Liver (tissue), 9 donors: ENCODE results near the gene THAP10. TPM values are rescaled to one million over a fixed set of nuclear protein-coding genes. Genes with fewer than 3 reads are reported as not detected.
A peak's percentile ranks its signal among the peaks of the same experiment; 100 is the strongest.

Experiments
- DNase-seq: peaks from one replicate; pipeline ENCODE4 v3.0.0-alpha.2; 2017; ENCODE audit warnings: low spot score
- H3K27ac ChIP-seq, 2 donors: one replicate each; pipeline ENCODE4 v1.7.0; 2013; ENCODE audit warnings: inconsistent platforms in 2 of 2, low read length in 2 of 2, control low read depth in 1 of 2, low read depth in 1 of 2, mild to moderate bottlenecking in 1 of 2
- H3K27me3 ChIP-seq, 4 donors: one replicate each; pipeline versions ENCODE4 v1.6.1 to v1.7.0; 2013; ENCODE audit warnings: low read length in 3 of 4, inconsistent platforms in 1 of 4, mild to moderate bottlenecking in 1 of 4, moderate library complexity in 1 of 4; ENCODE audit not compliant: control insufficient read depth in 4 of 4, insufficient read depth in 4 of 4
- H3K36me3 ChIP-seq, 4 donors: one replicate each; pipeline versions ENCODE4 v1.6.1 to v1.7.0; 2013; ENCODE audit warnings: low read length in 3 of 4, mild to moderate bottlenecking in 3 of 4, low read depth in 1 of 4, moderate library complexity in 1 of 4; ENCODE audit not compliant: control insufficient read depth in 4 of 4, insufficient read depth in 3 of 4
- H3K4me1 ChIP-seq, 4 donors: one replicate each; pipeline versions ENCODE4 v1.6.1 to v1.7.0; 2013; ENCODE audit warnings: low read length in 3 of 4, mild to moderate bottlenecking in 3 of 4, moderate library complexity in 1 of 4; ENCODE audit not compliant: control insufficient read depth in 4 of 4, insufficient read depth in 4 of 4
- H3K4me3 ChIP-seq, 3 donors: one replicate each; pipeline versions ENCODE4 v1.6.1 to v1.7.0; 2013; ENCODE audit warnings: low read length in 3 of 3, control low read depth in 1 of 3, low read depth in 1 of 3, mild to moderate bottlenecking in 1 of 3
- H3K9ac ChIP-seq, 2 donors: one replicate each; pipeline ENCODE4 v1.7.0; 2013; ENCODE audit warnings: low read length in 2 of 2, mild to moderate bottlenecking in 2 of 2, moderate library complexity in 2 of 2, control low read depth in 1 of 2, low read depth in 1 of 2
- H3K9me3 ChIP-seq, 4 donors: one replicate each; pipeline versions ENCODE4 v1.6.1 to v1.7.0; 2013; ENCODE audit warnings: low read length in 3 of 4; ENCODE audit not compliant: control insufficient read depth in 4 of 4
- ATF3 ChIP-seq: IDR thresholded peaks from 2 replicates; pipeline ENCODE4 v1.6.1; 2016; ENCODE audit warnings: antibody characterized with exemption
- CTCF ChIP-seq: fragments of 150-350 bp; IDR thresholded peaks from 2 replicates; pipeline ENCODE4 v1.5.1; 2017; ENCODE audit warnings: improper control_type of control experiment, low read depth, low read length; ENCODE audit not compliant: missing input control
- EGR1 ChIP-seq, 2 donors: IDR thresholded peaks; 2 replicates each; pipeline ENCODE4 v1.6.1; 2016 to 2018; ENCODE audit warnings: antibody characterized with exemption in 2 of 2, low read depth in 2 of 2
- FOXA1 ChIP-seq: IDR thresholded peaks from 2 replicates; pipeline ENCODE4 v1.6.1; 2016; ENCODE audit warnings: antibody characterized with exemption
- FOXA2 ChIP-seq: IDR thresholded peaks from 2 replicates; pipeline ENCODE4 v1.6.1; 2016; ENCODE audit warnings: antibody characterized with exemption
- GABPA ChIP-seq, 2 donors: IDR thresholded peaks in 1 of 2; conservative IDR thresholded peaks in 1 of 2; 2 replicates each; pipeline ENCODE4 v1.6.1; 2016; ENCODE audit warnings: antibody characterized with exemption in 2 of 2, mild to moderate bottlenecking in 1 of 2, moderate library complexity in 1 of 2
- HNF4G ChIP-seq: IDR thresholded peaks from 2 replicates; pipeline ENCODE4 v1.6.1; 2016; ENCODE audit warnings: antibody characterized with exemption
- JUND ChIP-seq, 2 donors: IDR thresholded peaks; 2 replicates each; pipeline ENCODE4 v1.6.1; 2016; ENCODE audit warnings: antibody characterized with exemption in 2 of 2
- MAX ChIP-seq: IDR thresholded peaks from 2 replicates; pipeline ENCODE4 v1.6.1; 2016; ENCODE audit warnings: antibody characterized with exemption
- NR2F2 ChIP-seq: IDR thresholded peaks from 2 replicates; pipeline ENCODE4 v1.6.1; 2016; ENCODE audit warnings: antibody characterized with exemption
- SP1 ChIP-seq: IDR thresholded peaks from 2 replicates; pipeline ENCODE4 v1.6.1; 2018; ENCODE audit warnings: antibody characterized with exemption, mild to moderate bottlenecking
- TAF1 ChIP-seq: conservative IDR thresholded peaks from 2 replicates; pipeline ENCODE4 v1.6.1; 2016; ENCODE audit warnings: antibody characterized with exemption, mild to moderate bottlenecking
- YY1 ChIP-seq: IDR thresholded peaks from 2 replicates; pipeline ENCODE4 v1.6.1; 2016; ENCODE audit warnings: antibody characterized with exemption, mild to moderate bottlenecking
- ZBTB33 ChIP-seq: IDR thresholded peaks from 2 replicates; pipeline ENCODE4 v1.6.1; 2016; ENCODE audit warnings: antibody characterized with exemption
- WGBS: extraction: QIAGEN DNeasy Blood & Tissue Kit; methylation state at CpG from one replicate; pipeline ENCODE4 v1.1.7; 2013; 5-methylcytosine and 5-hydroxymethylcytosine counted together
- polyA plus RNA-seq, 2 donors: library from polyadenylated mRNA; stranded (reverse) in 1 of 2; unstranded in 1 of 2; fragments of 200-250 nt in 1 of 2; fragments of >200 nt in 1 of 2; fragmentation: Nextera tagmentation in 1 of 2; extraction: Ambion mirVana in 1 of 2; gene quantifications; one replicate each; pipeline versions ENCODE4 v1.2.1 to v1.2.3, GENCODE V29; 2013 to 2015
- total RNA-seq, 2 donors: library from RNA; depleted of rRNA; stranded (reverse); fragments of >200 nt; gene quantifications; one replicate each; pipeline ENCODE4 v1.2.3, GENCODE V29; 2014
- donor health status: healthy.
- donor health status: healthy.
- donor health status: healthy.
- donor health status: healthy.
- donor health status: healthy.

Gene THAP10
- total and polyA plus RNA-seq, 4 donors = 0.42 to 0.87 (median 0.73) TPM

- H3K4me3 ChIP-seq = no peak overlapping the region
- no peak overlapping the region for H3K27ac ChIP-seq
- no peak overlapping the region for H3K9ac ChIP-seq
- peak; percentile 50 to 55 for TF ChIP-seq JUND (IDR thresholded peaks at IDR 0.05)
- TF ChIP-seq SP1 = no peak
- H3K27me3 ChIP-seq = no peaks in the 10 kb centered on the region
- no peaks in the 10 kb centered on the region for H3K36me3 ChIP-seq
- peaks cover 0 to 6% (median 5%) of the 10 kb centered on the region in 4 donors for H3K4me1 ChIP-seq
- H3K9me3 ChIP-seq = no peaks in the 10 kb centered on the region
- no peak for DNase-seq
These were observed 22.2 kb downstream of the THAP10 start for GRCh38 chr15:70870051-70870450.

- H3K9ac ChIP-seq = no peak overlapping the region
- 87% methylated on average over 3 of the region's 3 CpGs for WGBS
These were observed 22.9 kb downstream of the THAP10 start for GRCh38 chr15:70869346-70869745.

More at GRCh38 chr15:70869346-70869745, 22.9 kb downstream of the THAP10 start:
- no peaks in the 10 kb centered on the region for H3K4me1 ChIP-seq
- H3K27ac ChIP-seq = no peak overlapping the region
- TF ChIP-seq SP1 (no peak), GABPA (IDR thresholded peaks at IDR 0.05 in 1 of 2, conservative IDR thresholded peaks at IDR 0.05 in 1 of 2) (no peak), HNF4G (no peak), MAX (no peak), EGR1 (IDR thresholded peaks at IDR 0.05; ENCODE audit: low read depth in 2 of 2) (no peak), ATF3 (no peak), ZBTB33 (no peak), FOXA1 (no peak), JUND (IDR thresholded peaks at IDR 0.05) (no peak), CTCF (no peak), TAF1 (no peak), YY1 (no peak), NR2F2 (no peak), FOXA2 (no peak)
- no peaks in the 10 kb centered on the region for H3K36me3 ChIP-seq
- H3K4me3 ChIP-seq = no peak overlapping the region
- no peaks in the 10 kb centered on the region for H3K9me3 ChIP-seq
- DNase-seq = no peak
- H3K27me3 ChIP-seq = no peaks in the 10 kb centered on the region
